ENCODE results near the gene EDIL3.

GRCh38 chr5:84063041-84063440 lies 321.6 kb downstream of the EDIL3 start:
- TF ChIP-seq CTCF (IDR thresholded peaks at IDR 0.05; ENCODE audit: low read depth, low read length, poor library complexity, severe bottlenecking) (no peak), EZH2phosphoT487 (IDR thresholded peaks at IDR 0.05; ENCODE audit: borderline replicate concordance, low read length) (no peak)

Data from DOHH2 (cell line).